Mucosa of gallbladder (tissue), 1 donor: Measurements from ENCODE around the gene CENATAC. TPM values are rescaled to one million over a fixed set of nuclear protein-coding genes. Genes with fewer than 3 reads are reported as not detected.
A peak's percentile ranks its signal among the peaks of the same experiment; 100 is the strongest.
"Not testable (repeated sequence)": the region's sequence is repeated elsewhere in the genome, so short reads cannot be mapped to it uniquely, and the experiment has no call there.

Source experiments
- DNase-seq: peaks from one replicate; pipeline ENCODE4 v3.0.0-alpha.2; 2020; ENCODE audit warnings: low spot score
- total RNA-seq: library from RNA; stranded (reverse); gene quantifications from one replicate; pipeline ENCODE4 v1.2.1, GENCODE V29; 2021
- donor health status: DM: no; HTN: no; CAD: no.

CENATAC gene
- total RNA-seq, 1 donor from 2014 or later: 23.2 TPM

DNA sequence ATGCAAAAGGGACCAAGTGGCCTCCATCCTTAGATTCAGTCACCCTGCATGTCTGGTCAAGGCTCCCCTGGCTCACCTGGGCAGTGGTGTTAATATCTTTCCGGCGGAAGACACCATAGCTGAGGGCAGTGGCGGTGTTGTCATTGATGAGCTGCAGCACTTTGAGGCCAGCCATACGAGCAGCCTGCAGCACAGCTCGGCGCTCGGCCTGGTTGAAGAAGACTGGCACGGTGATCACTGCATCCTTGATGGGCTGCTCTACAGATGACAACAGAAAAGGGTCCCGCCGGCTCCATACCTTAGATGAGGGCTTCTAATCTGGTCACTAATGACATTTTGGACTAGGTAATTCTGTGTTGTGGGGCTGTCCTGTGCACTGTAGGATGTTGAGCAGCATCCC, 56.5 kb downstream of the CENATAC start:
- DNase-seq: no peak

DNA sequence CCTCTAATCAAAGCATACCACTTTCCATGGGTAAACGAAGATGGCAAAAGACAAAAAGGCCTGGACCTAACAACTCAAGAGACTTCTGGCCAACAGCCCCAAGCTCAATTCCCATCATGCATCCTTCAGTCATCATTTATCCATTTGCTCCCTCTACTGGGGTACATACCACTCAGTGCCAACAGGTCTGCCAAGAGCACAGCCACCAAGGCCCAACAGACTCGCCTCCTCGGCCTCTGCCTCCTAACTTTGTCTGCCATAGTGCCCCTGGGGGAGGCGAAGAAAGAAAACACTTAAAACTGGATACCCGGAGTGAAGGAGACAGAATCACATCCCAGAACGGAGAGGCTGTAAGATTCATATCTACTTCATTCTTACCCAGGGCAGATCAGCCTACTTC, 58.0 kb downstream of the CENATAC start:
- no peak for DNase-seq

DNA sequence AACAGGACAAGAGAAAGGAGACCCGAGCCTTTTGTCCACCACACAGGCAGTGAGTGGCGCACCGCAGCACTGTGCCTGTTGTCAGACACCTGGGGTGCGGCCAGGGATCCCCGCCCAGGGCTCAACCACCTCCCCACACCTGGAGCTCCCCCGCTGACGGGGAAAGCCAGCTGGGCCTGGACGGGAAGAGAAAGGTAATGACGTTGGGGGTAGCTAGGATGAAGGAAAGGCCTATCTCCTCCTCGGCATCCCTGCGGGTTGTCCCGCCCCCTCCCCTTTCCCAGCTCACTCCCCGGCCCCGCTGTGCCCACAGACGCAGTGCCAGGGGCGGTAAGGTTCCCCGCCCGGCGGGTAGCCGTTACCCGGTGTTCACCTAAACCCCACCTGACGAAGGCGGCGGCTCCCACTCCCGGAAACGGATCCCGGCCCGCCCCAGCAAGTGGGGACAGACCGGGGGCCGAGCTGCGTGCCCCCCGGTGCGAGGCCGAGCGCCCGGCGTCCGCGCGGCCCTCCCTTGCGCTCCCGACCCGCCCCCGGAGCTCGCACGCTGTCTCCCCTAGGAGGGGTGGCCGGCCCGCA, 58.6 kb downstream of the CENATAC start:
- peak; percentile 17 for DNase-seq

DNA sequence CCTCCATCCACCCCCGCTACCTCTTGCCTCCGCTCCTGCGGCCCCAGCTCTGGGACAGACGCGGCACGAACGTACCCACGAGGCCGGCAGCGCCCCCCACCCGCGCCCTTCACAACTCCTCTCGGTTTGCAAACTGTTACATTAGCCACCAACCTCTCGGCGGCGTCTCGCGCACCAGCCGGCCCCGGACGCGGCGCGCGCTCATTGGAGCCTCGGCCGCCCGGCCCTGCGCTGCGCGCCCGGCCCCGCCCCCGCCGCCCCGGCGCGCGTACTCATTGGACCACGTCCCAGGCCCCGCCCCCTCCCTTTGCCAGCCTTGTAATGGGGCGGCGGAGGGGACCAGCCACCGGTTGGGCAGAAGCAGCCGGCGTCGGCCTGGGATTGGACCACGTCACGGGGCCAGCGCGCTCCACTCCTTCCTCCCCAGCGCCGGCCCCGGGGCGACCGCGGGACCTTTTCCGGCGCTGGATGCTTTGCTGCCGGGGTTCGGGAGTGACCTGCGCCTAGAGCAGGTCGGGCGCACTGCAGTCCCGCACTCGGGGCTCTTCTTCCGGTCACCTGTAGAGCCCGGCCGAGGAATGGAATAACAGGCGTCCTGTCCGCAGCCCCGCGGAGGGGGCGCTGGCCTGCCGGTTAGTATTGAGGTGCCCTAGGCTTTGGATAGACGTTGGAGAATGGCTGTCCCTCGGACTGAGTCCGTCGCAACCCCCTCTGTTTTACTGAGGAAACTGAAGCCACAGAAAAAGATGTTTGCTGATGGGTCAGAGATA, 59.2 kb downstream of the CENATAC start, which contains the start of gene HYOU1:
TSS of gene HYOU1 (minus strand) at position 206 of the 770 bp plus-strand sequence. CDS start 1,045 bp downstream, outside the sequence.
- DNase-seq: peak; percentile 99

DNA sequence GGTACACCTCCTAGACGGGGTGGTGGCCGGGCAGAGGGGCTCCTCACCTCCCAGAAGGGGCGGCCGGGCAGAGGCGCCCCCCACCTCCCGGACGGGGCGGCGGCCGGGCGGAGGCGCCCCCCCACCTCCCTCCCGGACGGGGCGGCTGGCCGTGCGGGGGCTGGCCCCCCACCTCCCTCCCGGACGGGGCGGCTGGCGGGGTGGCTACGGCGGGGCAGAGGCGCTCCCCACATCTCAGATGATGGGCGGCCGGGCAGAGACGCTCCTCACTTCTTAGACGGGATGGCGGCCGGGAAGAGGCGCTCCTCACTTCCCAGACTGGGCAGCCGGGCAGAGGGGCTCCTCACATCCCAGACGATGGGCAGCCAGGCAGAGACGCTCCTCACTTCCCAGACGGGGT, 61.2 kb downstream of the CENATAC start:
- not testable (repeated sequence) for DNase-seq

DNA sequence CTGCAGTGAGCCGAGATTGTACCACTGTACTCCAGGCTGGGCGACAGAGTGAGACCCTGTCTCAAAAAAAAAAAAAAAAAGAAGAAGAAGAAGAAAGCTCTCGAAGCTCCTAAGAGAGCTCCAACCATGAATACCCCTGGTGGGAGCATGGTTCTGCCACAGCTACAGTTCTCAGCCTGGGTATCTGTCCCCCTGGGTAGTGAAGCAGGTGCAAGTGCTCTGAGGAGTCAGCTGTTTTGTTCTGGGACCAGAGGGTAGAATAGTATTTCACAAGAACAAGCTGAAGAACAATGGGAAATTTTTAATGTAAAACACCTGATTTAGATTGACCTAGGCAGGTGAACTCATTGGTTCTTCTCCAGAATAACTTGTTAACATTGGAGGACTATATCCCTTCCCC, 63.3 kb downstream of the CENATAC start:
- DNase-seq: no peak

DNA sequence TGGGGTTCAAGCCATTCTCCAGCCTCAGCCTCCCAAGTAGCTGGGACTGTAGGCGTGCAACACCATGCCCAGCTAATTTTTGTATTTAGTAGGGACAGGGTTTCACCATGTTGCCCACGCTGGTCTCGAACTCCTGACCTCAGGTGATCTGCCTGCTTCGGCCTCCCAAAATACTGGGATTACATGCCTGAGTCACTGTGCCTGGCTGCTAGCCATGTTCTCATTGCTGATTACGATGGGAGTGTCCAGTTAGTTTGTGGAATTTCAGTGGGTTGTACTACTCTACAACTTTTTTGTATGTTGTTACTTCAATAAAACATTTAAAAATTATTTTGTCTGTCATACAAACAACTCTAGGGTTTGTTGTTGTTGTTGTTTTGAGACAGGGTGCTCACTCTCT, 64.8 kb downstream of the CENATAC start:
- no peak for DNase-seq

DNA sequence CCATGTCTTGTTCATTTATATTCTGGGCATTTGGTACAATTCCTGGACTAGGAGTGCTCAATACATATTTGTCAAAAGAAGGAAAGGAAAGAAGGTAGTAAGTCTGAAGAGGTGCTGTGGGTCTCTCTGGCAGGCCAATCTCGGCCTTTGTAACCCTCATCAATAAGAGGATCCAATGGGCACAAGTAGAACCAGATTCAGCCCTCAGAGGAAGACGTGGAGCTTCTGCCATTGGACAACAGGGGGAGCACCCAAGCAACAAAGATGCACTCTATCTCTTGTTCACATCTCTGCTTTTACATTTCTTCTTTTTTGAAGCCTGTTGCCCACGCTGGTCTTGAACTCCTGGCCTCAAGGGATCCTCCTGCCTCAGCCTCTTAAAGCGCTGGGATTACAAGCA, 67.4 kb downstream of the CENATAC start:
- no peak for DNase-seq

Other genes starting within 250 kb of the CENATAC start
- gene DDX6, start 207.0 kb upstream of the CENATAC start, total RNA-seq: 98.9 TPM
- gene CXCR5, start 114.2 kb upstream of the CENATAC start, total RNA-seq: 0.06 TPM
- gene BCL9L, start 72.2 kb upstream of the CENATAC start, total RNA-seq: 107 TPM
- gene UPK2, start 41.8 kb upstream of the CENATAC start, total RNA-seq: not detected
- not detected for gene FOXR1, start 26.4 kb upstream of the CENATAC start, total RNA-seq
- 662 TPM for gene RPS25, start 20.2 kb downstream of the CENATAC start, total RNA-seq
- gene TRAPPC4, start 20.6 kb downstream of the CENATAC start, total RNA-seq: 82.6 TPM
- 64.3 TPM for gene SLC37A4, start 32.7 kb downstream of the CENATAC start, total RNA-seq
- gene HYOU1, start 59.1 kb downstream of the CENATAC start, total RNA-seq: 201 TPM
- 33.4 TPM for gene VPS11, start 69.7 kb downstream of the CENATAC start, total RNA-seq
- gene HMBS, start 86.7 kb downstream of the CENATAC start, total RNA-seq: 12.3 TPM
- gene DPAGT1, start 103.7 kb downstream of the CENATAC start, total RNA-seq: 65.9 TPM
- 21.9 TPM for gene C2CD2L, start 109.2 kb downstream of the CENATAC start, total RNA-seq
- gene HINFP, start 123.4 kb downstream of the CENATAC start, total RNA-seq: 35.9 TPM
- 0.17 TPM for gene ABCG4, start 150.9 kb downstream of the CENATAC start, total RNA-seq
- 24.6 TPM for gene NLRX1, start 170.6 kb downstream of the CENATAC start, total RNA-seq
- 107 TPM for gene NHERF4, start 187.3 kb downstream of the CENATAC start, total RNA-seq
- gene CBL, start 208.2 kb downstream of the CENATAC start, total RNA-seq: 15.6 TPM